Vagina (tissue), 2 donors: Measurements from ENCODE around the gene CTNNA3.

Experiments
- CTCF ChIP-seq, 3 experiments: fragments of 450-650 bp in 2 of 3; fragments of 200-600 bp in 1 of 3; sonication (generic) in 1 of 3; IDR thresholded peaks; one replicate each; pipeline ENCODE4 v1.5.1; 2017 to 2019; ENCODE audit warnings: antibody characterized with exemption in 3 of 3, mild to moderate bottlenecking in 2 of 3, moderate library complexity in 2 of 3
- POLR2A ChIP-seq, 2 donors: fragments of 450-650 bp; IDR thresholded peaks; one replicate each; pipeline ENCODE4 v1.6.1; 2017; ENCODE audit warnings: antibody characterized with exemption in 2 of 2, mild to moderate bottlenecking in 2 of 2, moderate library complexity in 2 of 2

DNA sequence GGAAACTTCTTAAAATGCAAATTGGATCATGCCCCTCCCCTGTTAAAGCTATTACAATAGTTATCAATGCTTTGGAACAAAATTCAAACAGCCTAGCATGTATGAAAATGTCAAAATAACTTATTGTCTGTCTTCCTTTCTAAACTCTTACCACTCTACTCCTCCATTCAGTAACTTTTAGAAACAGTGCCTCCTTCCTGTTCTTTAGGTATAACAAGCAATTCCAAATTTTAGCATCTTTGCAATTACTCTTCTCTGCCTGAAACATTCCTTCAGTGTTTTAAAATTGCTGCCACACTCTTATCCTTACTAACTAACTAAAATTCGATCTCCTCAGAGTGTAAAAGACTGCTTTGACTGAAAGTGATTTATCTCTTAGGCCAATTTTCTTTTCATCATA, 1430.6 kb downstream of the CTNNA3 start:
- TF ChIP-seq POLR2A (IDR thresholded peaks at IDR 0.05) (no peak), CTCF (IDR thresholded peaks at IDR 0.05) (no peak)
